Activated CD8-positive, alpha-beta memory T cell treated with anti-CD3 and anti-CD28 coated beads for 1 hour (primary cell): Measurements from ENCODE around the gene GRB2.

ENCODE experiments used
- DNase-seq, 2 donors: peaks; one replicate each; pipeline ENCODE4 v3.0.0-alpha.2; 2020; ENCODE audit warnings: low read depth in 1 of 2; ENCODE audit errors: extremely low read depth in 1 of 2

GRB2 gene

GRCh38 chr17:75414488-75414887 lies 9.0 kb upstream of the GRB2 start:
- DNase-seq = no peak

- DNase-seq = peak; percentile 33 to 39
Observed at GRCh38 chr17:75412455-75413317, 7.2 kb upstream of the GRB2 start.

- DNase-seq = no peak
Observed at GRCh38 chr17:75411328-75412067, 6.0 kb upstream of the GRB2 start.

GRCh38 chr17:75410141-75410540 lies 4.7 kb upstream of the GRB2 start:
- DNase-seq = no peak

- no peak for DNase-seq
Observed at GRCh38 chr17:75407655-75408352, 2.3 kb upstream of the GRB2 start.

GRCh38 chr17:75406222-75406615 lies 741 bp upstream of the GRB2 start:
- DNase-seq = no peak

- peak in 1 of 2 donors; percentile 26 for DNase-seq
Observed at GRCh38 chr17:75404731-75405364, 630 bp downstream of the GRB2 start.

- peak in 1 of 2 donors; percentile 23 for DNase-seq
Observed at GRCh38 chr17:75404223-75404730, 1.2 kb downstream of the GRB2 start.

GRCh38 chr17:75403131-75403530 lies 2.3 kb downstream of the GRB2 start:
- DNase-seq = no peak

GRCh38 chr17:75402026-75402425 lies 3.5 kb downstream of the GRB2 start:
- no peak for DNase-seq

GRCh38 chr17:75400326-75400939 lies 5.0 kb downstream of the GRB2 start:
- no peak for DNase-seq

- DNase-seq = no peak
Observed at GRCh38 chr17:75398279-75398678, 7.2 kb downstream of the GRB2 start.

- no peak for DNase-seq
Observed at GRCh38 chr17:75397217-75397616, 8.3 kb downstream of the GRB2 start.

GRCh38 chr17:75396796-75397195 lies 8.7 kb downstream of the GRB2 start:
- no peak for DNase-seq

- DNase-seq = no peak
Observed at GRCh38 chr17:75396025-75396424, 9.5 kb downstream of the GRB2 start.

- DNase-seq = no peak
Observed at GRCh38 chr17:75394332-75394918, 11.1 kb downstream of the GRB2 start.

GRCh38 chr17:75393523-75394331 lies 11.8 kb downstream of the GRB2 start:
- peak; percentile 54 to 68 for DNase-seq

- no peak for DNase-seq
Observed at GRCh38 chr17:75392559-75392958, 12.9 kb downstream of the GRB2 start.

- no peak for DNase-seq
Observed at GRCh38 chr17:75390982-75391381, 14.5 kb downstream of the GRB2 start.
